Endothelial cell of umbilical vein (primary cell): ENCODE measurements around the gene C10orf53.

Experiments
- EZH2 ChIP-seq: IDR thresholded peaks from 2 replicates; pipeline ENCODE4 v1.6.1; 2012; ENCODE audit warnings: borderline replicate concordance, low read depth, mild to moderate bottlenecking, moderate library complexity, low read length, inconsistent platforms; ENCODE audit not compliant: severe bottlenecking
- FOS ChIP-seq: IDR thresholded peaks from 2 replicates; pipeline ENCODE4 v1.6.1; 2011; ENCODE audit warnings: mild to moderate bottlenecking, low read length, moderate library complexity, borderline replicate concordance; ENCODE audit not compliant: insufficient read depth
- GATA2 ChIP-seq: IDR thresholded peaks from 2 replicates; pipeline ENCODE4 v1.7.0; 2011; ENCODE audit warnings: low read depth, mild to moderate bottlenecking, moderate library complexity, mixed read lengths, low read length; ENCODE audit not compliant: insufficient read length, insufficient read depth
- JUN ChIP-seq: IDR thresholded peaks from 2 replicates; pipeline ENCODE4 v1.6.1; 2011; ENCODE audit warnings: borderline replicate concordance, low read depth; ENCODE audit not compliant: insufficient read length, insufficient read depth
- MYC ChIP-seq: IDR thresholded peaks from one replicate; pipeline ENCODE4 v1.6.1; 2011; ENCODE audit warnings: mild to moderate bottlenecking, low read depth, low read length
- POLR2A ChIP-seq: IDR thresholded peaks from 2 replicates; pipeline ENCODE4 v1.6.1; 2012; ENCODE audit warnings: low read depth, mild to moderate bottlenecking, control low read depth, low read length
- POLR2AphosphoS5 ChIP-seq: IDR thresholded peaks from 2 replicates; pipeline ENCODE4 v1.6.1; 2012; ENCODE audit warnings: low read depth, mild to moderate bottlenecking, control low read depth, low read length, moderate library complexity; ENCODE audit not compliant: insufficient read depth
- TF ChIP-seq, protein P1 (sequence below), 2 donors: IDR thresholded peaks; 1 replicate in 1 of 2; 2 replicates in 1 of 2; pipeline ENCODE4 v1.5.1; 2011; ENCODE audit warnings: low read length in 2 of 2, mild to moderate bottlenecking in 2 of 2, moderate library complexity in 2 of 2, control low read depth in 1 of 2, inconsistent platforms in 1 of 2, low read depth in 1 of 2; ENCODE audit not compliant: insufficient read depth in 1 of 2; ENCODE audit errors: extremely low read depth in 1 of 2
- TF ChIP-seq, protein P2 (sequence below): IDR thresholded peaks from 2 replicates; pipeline ENCODE4 v1.6.1; 2011; ENCODE audit not compliant: insufficient read depth, insufficient read length

- no peak for TF ChIP-seq EZH2
- TF ChIP-seq, protein P1, sequence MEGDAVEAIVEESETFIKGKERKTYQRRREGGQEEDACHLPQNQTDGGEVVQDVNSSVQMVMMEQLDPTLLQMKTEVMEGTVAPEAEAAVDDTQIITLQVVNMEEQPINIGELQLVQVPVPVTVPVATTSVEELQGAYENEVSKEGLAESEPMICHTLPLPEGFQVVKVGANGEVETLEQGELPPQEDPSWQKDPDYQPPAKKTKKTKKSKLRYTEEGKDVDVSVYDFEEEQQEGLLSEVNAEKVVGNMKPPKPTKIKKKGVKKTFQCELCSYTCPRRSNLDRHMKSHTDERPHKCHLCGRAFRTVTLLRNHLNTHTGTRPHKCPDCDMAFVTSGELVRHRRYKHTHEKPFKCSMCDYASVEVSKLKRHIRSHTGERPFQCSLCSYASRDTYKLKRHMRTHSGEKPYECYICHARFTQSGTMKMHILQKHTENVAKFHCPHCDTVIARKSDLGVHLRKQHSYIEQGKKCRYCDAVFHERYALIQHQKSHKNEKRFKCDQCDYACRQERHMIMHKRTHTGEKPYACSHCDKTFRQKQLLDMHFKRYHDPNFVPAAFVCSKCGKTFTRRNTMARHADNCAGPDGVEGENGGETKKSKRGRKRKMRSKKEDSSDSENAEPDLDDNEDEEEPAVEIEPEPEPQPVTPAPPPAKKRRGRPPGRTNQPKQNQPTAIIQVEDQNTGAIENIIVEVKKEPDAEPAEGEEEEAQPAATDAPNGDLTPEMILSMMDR (IDR thresholded peaks at IDR 0.05; ENCODE audit: extremely low read depth in 1 of 2, insufficient read depth in 1 of 2, low read depth in 1 of 2, low read length in 2 of 2), result no peak
- no peak for TF ChIP-seq MYC
- TF ChIP-seq, protein P2, sequence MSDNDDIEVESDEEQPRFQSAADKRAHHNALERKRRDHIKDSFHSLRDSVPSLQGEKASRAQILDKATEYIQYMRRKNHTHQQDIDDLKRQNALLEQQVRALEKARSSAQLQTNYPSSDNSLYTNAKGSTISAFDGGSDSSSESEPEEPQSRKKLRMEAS, result no peak
- TF ChIP-seq POLR2A, result no peak
- TF ChIP-seq POLR2AphosphoS5, result no peak
- no peak for TF ChIP-seq JUN
- TF ChIP-seq GATA2, result no peak
- TF ChIP-seq FOS, result no peak
These were observed 15.0 kb downstream of the C10orf53 start for GRCh38 chr10:49694466-49694865.
